NCI-H2081 (cell line): ENCODE data around the gene RETREG3.

Source experiments
- DNase-seq, 2 experiments: peaks; one replicate each; lab custom pipeline; 2025; lab: John Stamatoyannopoulos, UW

RETREG3 gene

DNA sequence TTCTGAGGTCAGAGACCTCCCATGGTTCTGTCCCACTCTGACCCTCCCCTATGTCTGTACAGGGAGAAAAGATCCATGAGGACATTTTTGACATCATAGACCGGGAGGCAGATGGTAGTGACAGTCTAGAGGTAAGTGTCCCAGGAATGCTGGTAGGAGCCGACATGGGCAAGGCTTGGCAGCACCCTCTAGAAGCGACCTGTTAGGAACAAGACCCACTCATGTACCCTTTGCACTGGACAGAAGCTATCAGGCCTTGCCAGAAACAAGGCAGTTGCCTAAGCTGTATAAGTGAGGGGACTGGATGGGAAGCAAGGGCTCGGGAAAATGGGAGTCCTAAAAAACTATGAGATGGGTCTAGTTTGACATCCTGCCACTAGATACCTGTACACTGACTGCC, 2.8 kb upstream of the RETREG3 start:
- DNase-seq = no peak

DNA sequence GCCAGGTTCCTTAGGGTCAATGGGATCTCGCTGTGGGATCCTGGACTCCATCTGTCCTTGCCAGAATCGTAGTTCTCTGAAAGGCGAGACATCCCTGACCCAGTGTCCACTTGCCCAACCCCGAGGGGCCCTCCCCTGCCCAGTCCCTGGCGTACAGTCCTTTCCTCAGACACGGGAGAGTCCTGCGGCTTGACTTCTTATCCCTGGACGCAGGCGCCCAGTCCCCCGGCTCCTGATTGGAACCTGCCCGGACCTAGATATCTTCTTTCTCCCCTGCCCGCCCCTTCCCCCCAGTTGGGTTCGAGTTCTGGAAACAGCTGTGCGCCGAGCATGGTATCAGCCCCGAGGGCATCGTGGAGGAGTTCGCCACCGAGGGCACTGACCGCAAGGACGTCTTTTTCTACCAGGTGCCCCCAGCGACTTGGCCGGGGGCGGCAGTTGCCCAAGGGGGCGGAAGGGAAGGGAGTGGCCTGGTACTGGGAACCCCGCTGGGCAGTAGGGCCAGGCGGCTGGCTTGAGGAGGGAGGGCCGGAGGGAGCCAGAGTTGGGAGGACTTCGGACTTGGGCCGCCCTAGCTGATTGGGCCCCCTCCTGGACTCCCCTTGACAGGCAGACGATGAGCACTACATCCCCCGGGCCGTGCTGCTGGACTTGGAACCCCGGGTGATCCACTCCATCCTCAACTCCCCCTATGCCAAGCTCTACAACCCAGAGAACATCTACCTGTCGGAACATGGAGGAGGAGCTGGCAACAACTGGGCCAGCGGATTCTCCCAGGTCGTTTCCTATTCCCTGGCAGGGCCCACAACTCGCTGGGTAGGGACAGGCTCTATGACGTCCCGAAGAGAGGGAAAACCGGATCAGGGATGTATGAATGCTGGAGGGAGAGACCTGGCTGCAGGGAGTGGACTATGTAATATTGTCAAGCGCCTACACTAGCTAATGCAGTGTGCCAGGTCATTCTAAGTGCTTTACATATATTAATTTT, 934 bp upstream of the RETREG3 start:
- DNase-seq = peak in 1 of 2 experiments; percentile 46

DNA sequence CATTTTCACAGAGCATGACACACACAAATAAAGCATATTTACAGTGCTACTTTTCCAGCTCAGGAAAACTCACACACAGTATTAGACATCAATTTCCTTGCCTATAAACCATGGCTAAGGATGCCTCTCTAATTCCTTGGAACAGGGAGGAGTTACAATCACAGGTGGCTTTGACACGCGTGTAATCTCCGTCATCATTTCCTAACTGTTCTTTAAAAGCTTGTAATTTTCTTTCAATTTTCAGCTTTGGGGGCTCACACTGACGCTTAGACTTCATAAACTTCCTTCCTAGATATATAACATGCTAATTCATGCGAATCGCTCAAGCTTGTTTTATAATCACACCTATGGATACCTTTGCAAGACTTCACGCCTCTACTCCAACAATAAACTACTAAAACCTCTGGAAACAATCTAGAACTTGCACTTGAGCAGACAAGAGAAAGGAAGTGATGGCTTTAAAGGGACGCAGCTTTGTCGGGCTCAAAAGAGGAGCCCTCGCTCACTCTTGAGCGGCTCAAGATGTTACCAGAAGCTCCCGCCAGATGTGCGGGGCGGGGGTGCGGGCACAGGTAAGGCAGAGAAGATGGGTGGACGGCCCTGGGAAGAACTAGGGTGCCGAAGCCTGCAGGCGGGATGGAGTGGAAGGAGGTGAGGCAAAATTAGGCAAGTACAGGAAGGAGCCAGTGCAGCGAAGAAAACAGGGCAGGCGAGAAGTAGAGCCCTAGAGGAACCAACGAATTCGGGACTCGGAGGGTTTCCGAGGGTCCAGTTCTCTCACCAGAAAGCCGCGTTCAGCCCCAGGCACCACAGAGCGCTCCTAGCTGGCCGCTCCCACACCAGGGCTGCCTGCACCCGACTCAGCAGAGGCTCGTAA, 631 bp downstream of the RETREG3 start:
- no peak for DNase-seq

DNA sequence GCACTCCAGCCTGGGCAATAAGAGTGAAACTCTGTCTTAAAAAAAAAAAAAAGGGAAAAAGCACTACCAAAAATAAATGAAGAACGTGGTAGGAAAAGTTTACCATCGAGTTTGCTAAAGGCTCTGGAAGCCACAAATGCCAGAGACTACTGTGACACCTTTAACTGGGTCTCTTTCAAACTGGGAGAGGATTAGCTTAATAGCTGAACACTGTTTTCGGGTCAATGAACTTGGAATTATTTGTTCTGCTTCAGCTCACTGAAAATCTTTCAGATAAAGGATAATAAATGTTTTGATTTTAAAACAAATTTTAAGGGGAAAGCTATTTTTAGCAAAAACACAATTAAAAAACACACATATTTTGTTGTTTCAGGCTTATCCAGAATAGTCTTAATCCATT, 1.4 kb downstream of the RETREG3 start:
- DNase-seq = no peak

DNA sequence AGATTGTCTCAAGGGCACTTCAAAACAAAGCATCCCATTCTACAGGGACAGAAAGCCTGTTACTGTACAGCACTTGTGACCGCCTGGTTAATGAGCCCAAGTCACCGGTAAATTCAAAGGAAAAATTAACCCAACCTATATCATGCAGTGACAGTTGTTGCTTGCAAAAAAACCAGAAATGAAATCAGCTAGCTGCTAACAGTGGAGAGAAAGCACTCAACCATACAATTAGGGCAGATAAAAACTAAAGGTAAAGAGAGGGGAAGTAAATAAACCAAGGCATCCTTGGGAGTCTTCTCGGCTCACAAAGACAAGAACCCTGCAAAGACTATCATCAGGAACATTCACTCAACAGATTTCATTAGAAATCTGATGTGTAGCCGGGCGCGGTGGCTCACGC, 5.9 kb downstream of the RETREG3 start:
- DNase-seq = no peak

DNA sequence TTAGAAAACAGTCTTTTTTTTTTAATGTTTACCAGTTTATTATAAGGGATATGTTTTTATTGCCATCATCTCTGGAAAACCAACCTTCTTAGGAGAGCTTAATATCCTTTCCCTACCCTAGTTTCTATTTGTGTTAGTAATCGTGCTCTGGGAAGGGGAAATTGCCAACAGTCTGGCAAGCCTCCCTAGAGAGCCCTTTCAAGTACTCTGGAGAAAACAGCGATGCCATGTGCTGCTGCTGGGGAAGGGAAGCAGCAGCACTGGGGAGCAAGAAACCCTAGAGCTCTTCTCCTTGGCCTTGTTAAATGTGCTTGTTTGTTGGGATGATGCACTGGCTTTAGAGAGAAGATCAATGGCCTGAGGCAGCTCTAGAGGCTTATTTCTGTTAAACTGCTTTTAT, 10.3 kb downstream of the RETREG3 start:
- peak in 1 of 2 experiments; percentile 15 for DNase-seq

DNA sequence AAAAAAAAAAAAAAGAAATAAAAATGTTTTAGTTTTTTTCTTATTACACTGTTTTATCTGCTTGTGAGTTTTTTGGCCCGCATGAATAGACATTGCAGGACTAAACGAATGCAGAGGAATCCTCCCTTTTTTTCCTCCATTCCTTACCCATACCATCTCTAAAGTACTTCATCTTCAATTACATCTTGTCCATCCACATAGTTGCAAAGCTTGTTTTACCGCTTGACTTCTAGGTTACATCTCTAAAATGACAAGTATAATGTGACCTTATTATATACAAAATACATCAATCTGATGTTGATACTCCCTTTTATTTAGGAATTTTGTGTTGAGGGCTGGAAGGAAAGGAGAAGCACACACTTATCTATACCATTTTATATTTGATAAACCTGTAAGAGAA, 12.8 kb downstream of the RETREG3 start:
- no peak for DNase-seq

DNA sequence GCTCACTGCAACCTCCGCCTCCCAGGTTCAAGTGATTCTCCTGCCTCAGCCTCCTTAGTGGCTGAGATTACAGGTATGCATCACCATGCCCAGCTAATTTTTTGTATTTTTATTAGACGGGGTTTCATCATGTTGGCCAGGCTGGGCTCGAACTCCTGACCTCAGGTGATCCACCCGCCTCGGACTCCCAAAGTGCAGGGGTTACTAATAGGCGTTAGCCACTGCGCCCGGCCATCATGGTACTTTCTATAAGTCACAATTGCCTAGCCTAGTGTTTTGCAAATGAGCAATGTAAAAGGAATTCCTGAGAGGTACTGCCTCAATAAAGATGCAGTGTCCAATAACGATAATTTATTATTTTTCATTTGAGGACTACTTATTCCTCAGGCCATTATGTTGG, 17.8 kb downstream of the RETREG3 start:
- DNase-seq = no peak

DNA sequence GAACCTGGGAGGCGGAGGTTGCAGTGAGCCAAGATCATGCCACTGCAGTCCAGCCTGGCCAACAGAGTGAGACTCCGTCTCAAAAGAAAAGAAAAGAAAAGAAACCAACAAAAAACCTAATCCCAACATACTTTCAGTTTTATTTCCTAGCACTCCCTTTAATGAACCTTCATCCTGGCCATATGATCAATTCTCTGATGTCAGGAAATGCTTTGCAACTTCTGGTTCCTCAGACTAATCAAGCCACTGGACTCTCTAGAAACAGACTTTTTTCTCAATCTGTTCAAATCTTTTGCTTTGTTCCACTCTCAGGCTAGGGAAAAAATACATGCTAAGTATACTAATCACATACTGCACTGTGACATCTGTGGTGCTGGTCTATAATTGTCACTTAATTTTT, 18.3 kb downstream of the RETREG3 start:
- no peak for DNase-seq

DNA sequence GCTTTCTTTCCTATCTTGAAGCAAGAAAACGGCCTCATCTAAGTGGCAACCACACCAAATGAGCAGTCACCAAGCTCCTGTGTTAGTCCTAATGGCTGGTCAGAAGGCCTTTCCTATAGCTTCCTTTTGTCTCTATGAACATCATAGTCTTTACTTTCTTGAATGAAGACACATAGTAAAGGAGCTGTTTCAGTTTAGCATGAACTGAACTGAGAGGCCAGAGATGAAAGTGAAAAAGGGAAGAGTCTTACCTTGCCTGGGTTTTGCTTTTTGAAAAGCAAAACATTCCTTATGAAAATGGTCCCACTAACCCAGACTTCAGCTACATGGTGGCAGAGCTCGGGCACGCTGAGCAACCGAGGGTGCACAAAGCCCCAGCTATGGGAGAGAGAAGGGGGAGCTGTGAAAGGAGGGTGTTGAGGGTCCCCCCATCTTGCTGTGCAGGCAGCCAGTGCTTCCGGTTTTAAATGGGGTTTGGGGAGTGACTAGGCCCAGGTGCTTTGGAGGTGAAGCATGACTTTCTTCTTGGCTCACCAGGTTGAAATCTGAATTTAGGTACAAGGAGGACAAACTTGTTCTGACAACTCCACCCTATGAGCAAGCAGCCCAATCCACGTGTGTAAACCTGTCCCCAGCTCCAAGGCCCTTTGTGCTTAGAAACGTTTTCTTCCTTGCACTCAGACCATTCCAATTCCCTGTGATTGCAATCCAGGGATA, 22.5 kb downstream of the RETREG3 start:
- no peak for DNase-seq

DNA sequence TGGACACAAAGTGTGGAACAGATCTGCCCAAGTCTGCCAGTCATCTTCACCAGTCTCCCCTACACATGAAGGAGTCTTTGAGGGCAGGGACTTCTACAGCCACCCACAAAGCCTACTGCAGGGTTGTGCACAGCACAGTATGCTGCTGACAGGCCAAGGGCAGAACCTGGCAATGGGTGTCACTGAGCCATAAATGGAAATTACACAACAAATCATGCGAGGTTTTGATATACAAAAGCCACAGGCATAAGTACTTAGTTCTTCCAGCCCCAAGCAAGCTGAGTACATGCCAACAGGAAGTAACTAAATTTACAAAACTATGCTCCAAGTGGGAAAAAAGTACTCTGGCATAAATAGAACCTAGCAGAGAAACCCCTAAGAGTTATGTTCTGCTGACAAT, 23.8 kb downstream of the RETREG3 start:
- DNase-seq = no peak

DNA sequence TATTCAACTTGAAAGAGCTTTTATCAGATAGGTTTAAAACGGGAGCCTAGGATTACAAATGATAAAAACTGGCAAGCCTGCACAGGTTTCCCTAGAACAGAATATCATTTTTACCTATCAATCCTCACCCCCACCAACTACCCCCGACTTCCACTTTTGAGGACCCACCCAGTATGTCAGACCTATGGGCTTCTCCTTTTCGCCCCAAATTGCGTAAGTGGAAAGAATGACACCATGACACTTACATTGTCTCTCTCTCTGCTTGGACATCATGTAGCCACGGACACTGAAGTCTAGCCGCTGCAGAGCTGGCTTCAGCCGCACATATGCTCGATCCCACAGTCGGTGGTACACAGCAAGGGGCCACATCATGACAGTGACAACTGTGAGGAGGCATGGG, 24.3 kb downstream of the RETREG3 start:
- DNase-seq = no peak

DNA sequence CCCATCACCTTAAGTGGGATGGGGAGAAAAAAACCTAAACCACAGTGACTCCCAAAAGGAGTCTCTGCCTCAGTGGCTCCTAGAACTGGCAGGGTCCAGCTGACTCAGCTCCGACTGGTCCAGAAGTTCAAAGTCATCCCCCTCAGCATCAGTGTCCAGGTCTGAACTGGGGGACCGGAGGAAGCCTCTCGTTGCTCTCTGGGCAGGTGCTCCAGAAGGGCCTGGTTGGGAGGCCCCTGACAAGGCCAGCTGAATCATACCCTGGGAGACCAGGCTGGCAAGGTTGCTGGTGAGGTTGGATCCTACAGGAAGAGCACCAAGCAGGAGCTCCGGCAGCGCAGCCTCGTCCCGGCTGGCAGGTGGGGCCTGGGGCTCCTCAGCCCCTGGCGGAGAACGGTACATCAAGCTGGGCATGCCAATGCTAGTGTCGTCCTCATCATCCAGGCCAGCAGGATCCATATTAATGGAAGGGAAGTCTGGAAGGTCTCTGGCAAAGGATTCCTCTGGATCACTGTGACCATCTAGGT, 27.4 kb downstream of the RETREG3 start:
- DNase-seq = no peak

DNA sequence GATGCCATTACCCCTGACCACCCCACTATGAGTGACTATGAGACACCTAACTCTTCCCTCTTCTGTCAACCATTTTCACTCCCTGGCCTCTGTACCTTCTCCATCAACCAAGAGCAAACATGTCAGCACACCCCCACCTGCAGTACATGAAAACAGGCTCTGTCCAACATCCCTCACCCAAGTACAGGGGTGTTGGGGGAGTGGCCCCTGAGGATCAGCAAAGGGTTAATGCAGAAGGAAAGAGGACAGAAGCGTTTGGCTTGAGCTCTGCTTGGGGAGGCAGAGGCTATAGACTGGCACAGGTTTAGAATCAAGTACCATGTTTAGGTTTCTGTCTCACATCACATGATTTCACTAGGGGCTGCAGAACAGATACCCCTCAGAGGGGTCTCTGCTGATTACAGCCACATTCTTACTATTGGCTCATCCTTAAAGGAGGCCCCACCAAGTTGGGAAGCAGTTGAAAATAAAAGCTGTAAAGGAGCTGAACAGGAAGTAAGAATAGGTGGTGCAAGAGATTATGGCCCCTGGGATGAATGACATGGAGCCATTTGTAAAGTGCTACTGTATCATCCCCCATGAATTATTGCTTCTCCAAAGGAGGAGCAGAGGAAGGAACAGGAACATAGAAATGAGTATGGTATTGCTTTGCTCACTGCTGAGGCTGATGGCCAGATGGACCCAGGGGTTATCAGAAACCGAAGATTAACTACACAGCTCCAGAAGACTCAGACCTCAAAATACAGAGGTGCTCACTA, 29.2 kb downstream of the RETREG3 start:
- no peak for DNase-seq

DNA sequence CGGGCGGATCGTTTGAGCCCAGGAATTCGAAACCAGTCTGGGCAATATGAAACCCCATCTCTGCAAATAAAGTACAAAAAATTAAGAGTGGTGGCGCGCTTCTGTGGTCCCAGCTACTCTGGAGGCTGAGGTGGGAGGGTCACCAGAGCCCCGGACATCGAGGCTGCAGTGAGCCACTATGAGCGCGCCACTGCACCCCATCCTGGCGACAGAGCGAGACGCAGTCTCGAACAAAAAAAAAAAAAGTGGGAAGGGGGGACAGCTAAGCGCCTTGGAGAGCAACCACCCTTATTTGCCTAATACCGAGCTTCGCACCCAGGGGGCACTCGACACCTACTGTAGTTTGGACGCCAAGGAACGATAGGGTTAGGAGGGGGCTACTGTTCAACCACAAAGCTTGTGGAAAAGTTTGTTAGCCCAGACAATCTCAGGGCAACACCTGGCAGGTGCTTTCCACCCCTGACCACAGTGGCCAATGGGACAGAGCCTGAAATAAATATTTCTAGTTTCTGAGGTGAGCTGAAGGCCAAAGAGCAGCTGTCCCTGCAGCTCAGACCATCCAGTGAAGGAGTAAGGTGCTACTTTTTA, 30.8 kb downstream of the RETREG3 start:
- DNase-seq = peak; percentile 85 to 87

DNA sequence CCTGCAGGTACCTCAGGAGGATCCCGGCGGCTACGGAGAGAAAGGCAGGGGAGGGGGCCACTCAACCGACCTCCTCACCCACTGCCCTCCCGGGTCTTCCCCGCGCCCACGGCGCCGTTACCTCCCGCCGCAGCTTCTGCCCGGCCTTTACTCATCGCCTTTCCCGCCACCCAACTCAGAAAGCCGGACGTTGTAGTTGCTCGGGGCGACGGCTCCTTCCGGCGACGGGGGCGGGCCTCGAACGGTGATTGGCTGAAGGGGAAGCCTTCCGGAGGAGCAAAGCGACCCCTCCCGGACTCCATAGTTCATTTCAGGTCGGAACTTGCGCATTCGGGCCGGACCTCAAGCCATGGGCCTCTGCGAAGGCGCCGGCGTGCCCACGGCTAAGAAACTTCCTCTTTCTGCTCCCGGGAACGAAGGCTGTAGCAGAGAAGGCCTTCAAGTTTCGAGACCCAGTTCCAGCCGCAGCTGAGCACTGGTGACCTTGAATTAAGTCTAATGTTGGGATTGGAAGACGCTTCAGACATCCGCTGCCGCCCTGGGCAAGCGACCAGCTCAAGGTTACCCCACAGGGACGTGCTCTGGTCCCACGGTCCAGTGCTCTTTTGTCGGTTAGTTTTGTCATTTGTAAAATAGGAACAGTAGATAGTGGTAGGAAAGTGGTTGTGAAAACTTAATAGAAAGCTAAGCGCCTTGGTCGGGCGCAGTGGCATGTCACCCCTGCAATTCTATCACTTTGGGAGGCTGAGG, 31.5 kb downstream of the RETREG3 start, which contains the start of gene PSMC3IP:
Gene PSMC3IP, minus strand, starts transcription at position 198 of the 750 bp plus-strand sequence. Its CDS starts 43 bp downstream, at position 155.
- DNase-seq = peak; percentile 95 to 96

DNA sequence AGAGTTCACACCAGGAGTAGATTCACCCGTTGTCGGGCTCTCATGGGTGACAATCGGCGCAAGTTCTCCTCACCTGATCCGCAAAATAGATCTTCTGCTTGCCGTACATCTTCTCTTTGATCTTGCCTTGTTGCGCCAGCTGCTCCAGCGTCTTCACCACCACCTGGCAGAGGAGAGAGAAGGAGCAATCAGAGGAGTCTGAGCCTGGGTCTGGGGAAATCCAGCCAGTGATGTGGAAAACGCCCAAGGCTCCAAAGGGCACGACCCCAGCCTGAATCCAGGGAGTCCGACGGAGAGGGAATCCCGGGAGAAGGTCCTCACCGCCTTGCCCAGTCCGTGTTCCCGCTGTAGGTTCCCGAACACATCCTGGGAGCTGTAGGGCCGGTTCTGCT, 32.0 kb downstream of the RETREG3 start:
- DNase-seq = no peak

DNA sequence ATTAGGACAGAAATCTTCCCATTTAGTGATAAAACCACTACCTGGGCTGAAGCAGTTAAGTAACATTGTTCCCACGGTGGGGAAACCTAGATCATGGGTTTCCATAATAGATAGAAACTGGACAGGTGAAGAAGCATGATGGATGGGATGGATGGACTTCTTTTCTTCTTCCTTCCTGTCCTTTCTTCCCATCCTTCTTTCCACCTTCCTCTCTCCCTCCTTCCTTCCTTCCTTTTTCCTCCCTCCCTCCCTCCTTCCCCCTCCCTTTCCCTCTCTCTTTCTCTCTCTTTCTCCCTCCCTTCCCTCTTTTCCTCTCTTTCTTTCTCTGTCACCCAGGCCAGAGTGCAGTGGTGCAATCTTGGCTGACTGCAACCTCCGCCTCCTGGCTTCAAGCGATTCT, 34.7 kb downstream of the RETREG3 start:
- DNase-seq = no peak

DNA sequence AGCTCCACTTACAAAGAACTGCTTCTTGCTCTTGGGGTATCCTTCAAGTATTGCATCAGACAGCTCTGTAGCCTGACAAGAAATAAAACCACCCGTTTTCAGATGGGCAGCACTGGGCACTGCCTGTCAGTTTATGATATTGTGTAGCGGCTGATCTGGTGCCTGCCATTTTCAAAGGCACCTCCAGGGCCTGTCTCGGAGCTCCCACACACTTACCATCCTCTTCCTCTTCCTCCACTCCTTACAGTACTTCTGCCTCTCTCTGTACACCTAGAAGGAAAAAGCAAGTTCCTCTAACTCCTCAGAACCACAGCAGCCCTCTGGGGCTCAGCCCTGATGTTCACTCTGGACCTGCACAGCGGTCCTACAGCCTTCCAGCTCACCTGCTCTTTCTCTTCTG, 36.1 kb downstream of the RETREG3 start:
- no peak for DNase-seq
